SIG-M5 treated with dmso at 0.1 percent for 504 hours (cell line): ENCODE data around the gene ZNF30.
"Not testable (repeated sequence)": the region's sequence is repeated elsewhere in the genome, so short reads cannot be mapped to it uniquely, and the experiment has no call there.

Source experiments
- DNase-seq: peaks from one replicate; lab custom pipeline; 2025; ENCODE audit not compliant: unreplicated experiment; lab: John Stamatoyannopoulos, UW

The ZNF30 gene

DNA sequence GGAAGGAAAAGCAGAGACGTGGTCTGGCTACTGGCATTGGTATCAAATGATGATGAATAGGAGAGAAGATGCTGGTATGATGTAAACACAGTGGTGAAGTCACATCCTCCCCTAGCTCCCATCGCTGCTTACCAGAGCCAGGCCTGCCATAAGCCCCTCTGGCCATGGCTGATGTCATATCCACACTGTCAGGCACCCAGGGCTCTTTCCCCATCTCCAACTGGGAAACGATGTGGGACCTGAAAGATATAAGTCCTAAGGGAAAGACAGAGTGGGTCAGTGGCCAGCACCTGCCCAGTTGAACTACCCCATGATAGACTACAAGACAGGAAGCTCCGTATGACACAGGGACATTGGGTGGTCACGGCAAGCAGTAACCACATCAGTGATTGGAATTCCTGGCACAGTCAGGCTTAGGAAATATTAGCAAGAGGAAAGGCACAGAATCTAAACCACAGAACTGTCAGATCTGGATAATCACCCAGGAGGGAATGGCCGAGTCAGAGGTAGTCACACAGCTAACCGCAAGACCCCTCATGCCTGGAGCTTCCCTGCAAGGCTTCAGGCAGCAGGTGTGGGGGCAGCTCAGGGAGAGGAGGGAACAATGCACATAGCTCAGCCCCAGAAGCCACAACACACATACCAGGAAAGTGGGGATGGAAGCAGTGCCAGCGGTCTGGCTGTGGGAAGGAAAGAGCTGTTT is 33.6 kb downstream of the ZNF30 start:
- no peak for DNase-seq

DNA sequence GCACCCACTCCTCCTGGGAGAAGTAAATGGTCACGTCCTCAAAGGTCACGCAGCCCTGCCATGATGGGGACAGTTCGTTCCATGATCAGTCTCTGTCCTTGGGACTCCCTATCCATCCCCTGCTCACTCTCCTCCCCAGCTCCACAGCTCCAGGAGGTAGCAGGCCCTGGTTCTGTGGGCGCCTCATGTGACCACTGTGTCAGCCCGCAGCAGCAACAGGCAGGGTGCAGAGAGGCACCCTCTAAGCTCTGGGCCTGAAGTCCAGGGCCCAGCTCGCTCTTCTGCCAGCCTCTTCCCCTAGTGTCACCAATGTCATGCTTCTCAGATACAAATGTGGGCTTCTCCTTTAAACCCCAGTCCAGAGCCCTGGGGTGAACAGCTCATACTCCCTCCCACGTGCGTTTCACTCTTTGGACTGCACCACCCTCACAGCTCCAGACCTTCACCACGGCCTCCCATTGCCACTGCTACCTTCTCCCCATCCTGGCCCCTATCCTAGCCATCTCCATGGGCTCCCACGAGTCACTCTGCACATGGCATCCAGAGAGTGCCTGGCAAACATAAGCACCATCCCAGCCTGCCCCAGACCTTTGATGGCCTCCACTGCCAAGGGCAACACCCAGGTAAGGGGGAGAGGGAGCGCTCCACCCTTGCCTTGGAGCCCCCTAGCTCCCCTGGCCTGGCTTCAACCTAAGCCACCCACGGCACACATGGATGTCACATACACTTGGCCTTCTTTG is 34.4 kb downstream of the ZNF30 start:
- no peak for DNase-seq

- DNase-seq: no peak
Observed at GRCh38 chr19:34961775-34962686, 35.3 kb downstream of the ZNF30 start.

GRCh38 chr19:34962687-34963572 is 36.2 kb downstream of the ZNF30 start:
- DNase-seq: no peak

DNA sequence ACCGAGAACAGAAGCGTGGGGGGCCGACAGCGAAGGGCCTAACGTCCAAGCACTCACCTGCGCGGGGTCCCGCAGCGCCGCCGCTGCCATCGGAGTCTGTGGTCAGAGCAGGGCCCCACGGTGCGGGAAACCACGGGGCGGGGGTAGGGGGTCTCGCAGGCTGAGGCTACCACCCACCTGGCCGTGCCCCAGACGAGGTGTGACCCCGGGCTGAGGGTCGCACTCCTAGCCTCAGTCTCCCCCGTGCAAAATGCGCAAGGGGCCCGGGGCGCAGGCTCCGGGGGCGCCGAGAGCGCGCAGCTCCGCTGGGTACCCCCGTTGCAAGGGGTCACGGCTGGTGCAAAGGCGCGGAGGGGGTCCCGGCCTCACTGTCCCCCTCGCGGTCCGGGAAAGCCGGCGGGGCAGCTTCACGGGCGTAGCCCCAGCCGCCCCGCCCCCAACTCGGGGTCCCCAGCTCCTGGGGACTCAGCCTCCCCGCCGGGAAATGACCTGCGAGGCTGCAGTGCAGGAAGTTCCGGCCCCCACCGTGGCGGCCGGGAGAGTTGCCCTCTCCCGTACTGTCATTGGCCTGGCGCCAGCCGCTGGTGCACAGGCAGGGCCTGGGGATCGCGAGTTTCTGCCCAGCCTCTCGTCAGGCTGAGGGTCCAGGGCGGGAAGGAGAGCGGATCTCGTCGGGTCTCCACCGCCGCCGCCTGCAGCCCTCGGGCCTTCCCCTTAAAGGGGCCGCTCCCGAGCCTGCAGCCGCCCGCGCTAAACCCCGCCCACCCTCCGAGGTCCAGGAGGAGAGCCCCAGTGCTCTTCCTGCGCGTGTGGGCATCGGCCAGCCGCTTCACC is 37.1 kb downstream of the ZNF30 start, which contains the start of gene ZNF792:
TSS of gene ZNF792 (minus strand) at position 657 of the 834 bp plus-strand sequence. CDS start at position 90, 567 bp downstream.
- no peak for DNase-seq

GRCh38 chr19:34964598-34964997 is 37.9 kb downstream of the ZNF30 start:
- no peak for DNase-seq

GRCh38 chr19:34965505-34965904 is 38.8 kb downstream of the ZNF30 start:
- DNase-seq: not testable (repeated sequence)

GRCh38 chr19:34967551-34967950 is 40.8 kb downstream of the ZNF30 start:
- DNase-seq: no peak

DNA sequence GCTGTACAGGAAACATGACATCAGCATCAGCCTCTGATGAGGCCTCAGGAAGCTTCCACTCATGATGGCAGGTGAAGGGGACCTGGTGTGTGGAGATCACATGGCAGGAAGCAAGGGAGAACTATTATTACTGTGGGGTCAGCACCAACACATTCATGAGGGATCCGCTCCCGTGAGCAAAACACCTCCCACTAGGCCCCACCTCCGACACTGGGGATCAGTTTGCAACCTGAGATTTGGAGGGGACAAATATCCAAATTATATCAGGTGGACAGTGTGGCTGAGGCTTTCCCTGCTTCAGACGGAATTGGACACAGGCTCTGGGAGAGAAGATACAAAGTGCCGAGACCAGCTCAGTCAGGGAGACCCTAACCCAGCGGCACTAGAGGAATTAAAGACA is 43.0 kb downstream of the ZNF30 start:
- no peak for DNase-seq

GRCh38 chr19:34970185-34970780 is 43.6 kb downstream of the ZNF30 start:
- DNase-seq: not testable (repeated sequence)

- no peak for DNase-seq
Observed at GRCh38 chr19:34972163-34972705, 45.5 kb downstream of the ZNF30 start.

GRCh38 chr19:34974646-34975045 is 47.9 kb downstream of the ZNF30 start:
- DNase-seq: no peak

- no peak for DNase-seq
Observed at GRCh38 chr19:34975056-34975455, 48.4 kb downstream of the ZNF30 start.

GRCh38 chr19:34976611-34977010 is 49.9 kb downstream of the ZNF30 start:
- no peak for DNase-seq

GRCh38 chr19:34979819-34980640 is 53.3 kb downstream of the ZNF30 start:
- DNase-seq: no peak

- DNase-seq: no peak
Observed at GRCh38 chr19:34982275-34982674, 55.6 kb downstream of the ZNF30 start.

- no peak for DNase-seq
Observed at GRCh38 chr19:34983786-34984185, 57.1 kb downstream of the ZNF30 start.

- no peak for DNase-seq
Observed at GRCh38 chr19:34984287-34984686, 57.6 kb downstream of the ZNF30 start.
